ENCODE measurements around the gene RAD51.

- TF ChIP-seq, protein P1, sequence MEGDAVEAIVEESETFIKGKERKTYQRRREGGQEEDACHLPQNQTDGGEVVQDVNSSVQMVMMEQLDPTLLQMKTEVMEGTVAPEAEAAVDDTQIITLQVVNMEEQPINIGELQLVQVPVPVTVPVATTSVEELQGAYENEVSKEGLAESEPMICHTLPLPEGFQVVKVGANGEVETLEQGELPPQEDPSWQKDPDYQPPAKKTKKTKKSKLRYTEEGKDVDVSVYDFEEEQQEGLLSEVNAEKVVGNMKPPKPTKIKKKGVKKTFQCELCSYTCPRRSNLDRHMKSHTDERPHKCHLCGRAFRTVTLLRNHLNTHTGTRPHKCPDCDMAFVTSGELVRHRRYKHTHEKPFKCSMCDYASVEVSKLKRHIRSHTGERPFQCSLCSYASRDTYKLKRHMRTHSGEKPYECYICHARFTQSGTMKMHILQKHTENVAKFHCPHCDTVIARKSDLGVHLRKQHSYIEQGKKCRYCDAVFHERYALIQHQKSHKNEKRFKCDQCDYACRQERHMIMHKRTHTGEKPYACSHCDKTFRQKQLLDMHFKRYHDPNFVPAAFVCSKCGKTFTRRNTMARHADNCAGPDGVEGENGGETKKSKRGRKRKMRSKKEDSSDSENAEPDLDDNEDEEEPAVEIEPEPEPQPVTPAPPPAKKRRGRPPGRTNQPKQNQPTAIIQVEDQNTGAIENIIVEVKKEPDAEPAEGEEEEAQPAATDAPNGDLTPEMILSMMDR (IDR thresholded peaks at IDR 0.05; ENCODE audit: extremely low read depth in 1 of 2, insufficient read depth in 1 of 2, low read depth in 1 of 2, low read length in 2 of 2): no peak
- no peak for TF ChIP-seq EZH2 (IDR thresholded peaks at IDR 0.05; ENCODE audit: borderline replicate concordance, low read depth, low read length, severe bottlenecking)
These were observed 56.8 kb downstream of the RAD51 start for GRCh38 chr15:40751745-40752144.
